HG03442 (cell line): ENCODE measurements around the gene NUDT22.
"Not testable (repeated sequence)": the region's sequence is repeated elsewhere in the genome, so short reads cannot be mapped to it uniquely, and the experiment has no call there.

Source experiments
- ATAC-seq: cut with Tn5 transposase; IDR thresholded peaks from one replicate; pipeline ENCODE4 v1.9.1; 2021; ENCODE audit warnings: mild to moderate bottlenecking, moderate library complexity; ENCODE audit not compliant: unreplicated experiment

Gene NUDT22

DNA sequence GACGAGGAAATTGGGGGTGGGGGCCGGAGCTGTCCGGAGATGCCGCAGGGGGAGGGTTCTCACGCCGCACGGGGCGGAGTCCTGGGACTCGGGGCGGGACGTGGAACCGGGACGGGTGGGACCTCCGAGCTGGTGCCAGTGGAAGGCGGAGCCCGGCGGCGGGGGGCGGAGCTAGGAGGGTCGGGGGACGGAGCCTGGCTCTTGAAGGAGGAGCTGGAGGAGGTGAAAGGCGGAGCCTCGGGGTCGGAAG, 15.1 kb downstream of the NUDT22 start:
- ATAC-seq = peak; percentile 63

DNA sequence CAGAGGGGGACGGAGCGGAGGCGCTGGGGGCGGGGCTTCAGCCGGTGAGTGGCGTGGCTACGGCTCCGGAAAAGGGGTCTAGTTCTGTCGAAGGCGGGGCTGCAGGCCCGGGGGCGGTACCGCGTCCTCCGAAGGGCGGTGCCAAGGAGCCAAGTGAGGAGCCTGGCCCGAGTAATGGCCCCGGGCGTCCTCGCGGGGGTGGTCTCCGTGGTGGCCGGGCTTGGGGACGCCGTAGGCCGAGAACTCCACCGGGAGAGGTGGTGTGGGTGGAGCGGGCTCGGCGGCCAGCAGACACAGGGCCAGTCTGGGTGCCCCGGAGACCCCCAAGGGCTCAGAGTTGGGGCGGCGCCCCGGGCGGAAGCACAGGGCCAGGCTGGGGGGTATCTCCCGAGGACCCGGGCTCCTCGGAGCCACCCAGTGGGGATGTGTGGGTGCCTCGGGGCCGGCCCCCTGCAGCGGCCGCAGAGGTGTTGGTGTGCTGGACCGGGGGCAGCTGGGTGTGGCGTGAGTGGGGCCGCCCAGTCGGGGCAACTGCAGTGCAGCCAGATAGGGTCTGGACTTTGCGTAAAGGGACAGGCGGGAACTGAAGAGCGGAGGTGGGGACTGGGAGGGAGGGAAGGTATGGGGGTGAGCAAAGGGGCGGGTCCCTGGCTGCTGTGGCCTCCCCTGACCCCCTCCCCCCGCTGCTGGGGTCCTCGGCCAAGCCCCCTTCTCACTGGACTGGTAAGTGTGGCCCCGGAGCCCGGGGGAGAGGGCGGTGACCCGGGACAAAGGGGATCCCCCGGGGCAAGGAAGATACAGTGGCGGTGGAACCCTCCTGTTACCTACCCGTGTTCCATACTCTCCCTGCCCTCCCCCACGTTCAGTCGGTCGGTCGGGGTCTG, 15.7 kb downstream of the NUDT22 start:
- no peak for ATAC-seq

DNA sequence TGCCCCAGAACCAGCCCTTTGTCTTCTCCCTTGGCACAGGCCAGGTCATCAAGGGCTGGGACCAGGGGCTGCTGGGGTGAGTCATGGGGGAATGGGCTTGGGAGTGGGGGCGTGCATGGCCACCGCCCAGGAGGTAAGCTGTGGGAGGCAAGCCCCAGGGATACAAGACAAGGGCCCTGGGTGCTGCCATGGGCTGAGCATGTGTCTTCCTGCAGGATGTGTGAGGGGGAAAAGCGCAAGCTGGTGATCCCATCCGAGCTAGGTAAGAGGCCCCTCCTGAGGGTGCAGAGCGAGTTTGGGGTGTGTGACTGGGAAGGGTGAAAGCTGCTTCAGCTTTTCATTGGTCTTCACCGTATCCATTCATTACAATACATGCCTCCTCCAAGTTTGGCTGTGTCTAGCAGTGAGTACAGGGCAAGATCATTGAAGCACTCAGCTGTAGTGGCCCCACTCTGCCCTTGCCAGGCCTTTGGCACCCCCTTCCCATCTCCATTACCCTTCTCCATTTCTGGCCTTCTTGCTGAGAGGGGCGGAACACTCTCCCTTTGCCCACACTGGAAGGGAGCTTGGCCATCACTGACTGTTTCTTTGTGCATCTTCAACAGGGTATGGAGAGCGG, 17.3 kb downstream of the NUDT22 start:
- no peak for ATAC-seq

DNA sequence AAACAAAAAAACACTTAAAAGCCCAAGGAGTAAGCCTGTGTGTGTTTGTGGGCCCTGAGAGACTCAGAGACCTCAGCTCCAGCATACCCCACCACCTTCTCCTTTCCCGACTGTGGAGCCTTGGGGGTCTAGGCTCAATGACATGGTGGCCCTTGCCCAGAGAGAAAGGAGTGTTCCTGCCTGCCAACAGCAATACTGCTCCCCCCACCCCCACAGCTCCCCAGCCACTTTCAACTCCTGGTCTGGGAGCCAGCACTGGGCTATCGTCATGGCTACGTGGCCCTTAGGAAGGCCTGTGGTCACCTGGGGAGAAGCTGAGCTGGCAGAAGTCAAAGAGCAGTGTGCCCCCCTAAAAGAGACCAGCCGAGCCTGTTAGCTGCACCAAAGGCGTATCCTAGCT, 18.0 kb downstream of the NUDT22 start:
- no peak for ATAC-seq

DNA sequence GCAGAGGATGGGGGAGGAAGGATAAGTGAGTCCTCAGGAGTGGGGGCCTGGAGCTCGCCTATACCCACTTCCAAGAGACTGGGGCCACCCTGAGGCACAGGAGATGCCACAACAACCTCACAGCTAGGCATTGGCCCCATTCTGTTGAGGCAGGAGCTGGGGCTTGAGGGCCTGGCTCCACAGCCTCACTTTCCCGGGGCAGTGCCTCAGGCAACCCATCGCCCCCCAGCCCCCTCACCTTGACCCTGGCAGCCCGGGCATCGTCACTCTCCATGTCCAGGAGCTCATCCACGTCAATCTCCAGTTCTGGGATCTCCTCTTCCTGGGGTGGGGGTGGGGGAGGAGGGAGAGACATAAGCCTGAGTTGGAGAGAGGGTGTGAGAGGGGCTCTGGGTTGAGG, 18.9 kb downstream of the NUDT22 start:
- no peak for ATAC-seq

DNA sequence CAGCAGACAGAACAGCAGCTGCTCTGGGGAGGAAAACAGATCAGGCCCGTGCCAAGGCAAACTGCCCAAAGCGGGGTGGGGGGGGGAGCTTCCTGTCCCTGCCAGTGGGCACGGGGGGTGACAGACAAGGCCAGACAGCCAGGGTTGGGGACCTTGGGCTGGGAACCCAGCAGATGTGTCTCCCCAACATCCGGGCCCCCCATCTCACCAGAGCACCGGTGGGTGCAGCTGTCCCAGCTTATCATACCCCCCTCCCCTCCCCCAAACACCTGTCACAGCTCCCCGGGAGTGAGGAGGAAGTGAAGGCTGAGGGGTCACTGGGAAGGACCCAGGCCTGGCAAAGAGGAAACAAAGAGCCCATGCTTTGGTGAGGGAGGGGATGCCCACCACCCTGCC, 19.3 kb downstream of the NUDT22 start:
- ATAC-seq = no peak

DNA sequence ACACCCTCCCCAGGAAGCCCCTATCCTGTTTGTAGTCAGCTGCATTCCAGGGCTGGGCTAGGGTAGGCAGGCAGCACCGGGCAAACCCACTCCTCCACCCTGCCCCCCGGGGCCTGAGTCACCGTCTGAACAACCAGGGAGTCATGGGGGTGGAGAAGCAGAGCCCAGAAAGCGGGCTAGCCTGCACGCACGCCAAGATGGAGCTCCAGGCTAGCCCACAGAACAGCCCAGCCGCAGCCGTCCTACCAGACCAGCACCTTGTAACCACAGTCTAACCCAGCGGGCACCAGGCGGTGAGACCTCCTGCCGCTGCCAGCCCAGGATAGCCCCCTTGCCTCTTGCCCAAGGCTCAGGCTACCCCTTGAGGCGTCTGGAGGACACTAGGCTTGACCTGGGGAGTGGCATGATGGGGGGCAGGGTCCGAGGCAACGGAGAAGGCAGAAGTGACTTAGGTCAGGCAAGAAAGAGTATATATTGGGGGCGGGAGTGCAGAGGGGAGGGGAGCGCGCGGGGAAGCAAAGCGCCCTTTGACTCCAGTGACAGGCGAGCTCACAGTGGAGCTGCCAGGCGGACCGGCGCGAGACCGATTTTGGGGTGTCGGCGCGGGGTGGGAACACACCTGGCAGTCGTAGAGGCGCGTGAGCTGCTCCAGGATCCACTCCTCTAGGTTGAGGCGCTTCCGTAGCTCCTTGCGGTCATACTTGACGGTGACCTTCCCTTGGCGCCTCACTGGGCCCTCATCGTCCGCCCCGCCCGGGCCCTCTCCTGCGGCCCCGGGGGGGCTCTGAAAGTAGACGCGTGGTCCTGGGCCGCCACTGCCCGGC, 19.9 kb downstream of the NUDT22 start:
- ATAC-seq = no peak

DNA sequence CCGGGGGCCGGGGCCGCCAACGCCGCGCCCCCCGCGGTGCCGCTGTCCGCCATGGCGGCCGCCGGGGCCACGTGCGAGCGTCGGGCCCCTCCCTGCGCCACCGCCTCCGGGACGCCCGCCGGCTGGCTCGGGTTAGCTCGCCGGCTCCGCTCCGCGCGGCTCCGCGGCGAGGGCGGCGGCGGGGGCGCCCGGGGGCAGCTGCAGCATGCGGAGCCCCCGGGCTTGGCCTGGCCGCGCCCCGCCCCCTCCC, 20.5 kb downstream of the NUDT22 start:
- not testable (repeated sequence) for ATAC-seq

DNA sequence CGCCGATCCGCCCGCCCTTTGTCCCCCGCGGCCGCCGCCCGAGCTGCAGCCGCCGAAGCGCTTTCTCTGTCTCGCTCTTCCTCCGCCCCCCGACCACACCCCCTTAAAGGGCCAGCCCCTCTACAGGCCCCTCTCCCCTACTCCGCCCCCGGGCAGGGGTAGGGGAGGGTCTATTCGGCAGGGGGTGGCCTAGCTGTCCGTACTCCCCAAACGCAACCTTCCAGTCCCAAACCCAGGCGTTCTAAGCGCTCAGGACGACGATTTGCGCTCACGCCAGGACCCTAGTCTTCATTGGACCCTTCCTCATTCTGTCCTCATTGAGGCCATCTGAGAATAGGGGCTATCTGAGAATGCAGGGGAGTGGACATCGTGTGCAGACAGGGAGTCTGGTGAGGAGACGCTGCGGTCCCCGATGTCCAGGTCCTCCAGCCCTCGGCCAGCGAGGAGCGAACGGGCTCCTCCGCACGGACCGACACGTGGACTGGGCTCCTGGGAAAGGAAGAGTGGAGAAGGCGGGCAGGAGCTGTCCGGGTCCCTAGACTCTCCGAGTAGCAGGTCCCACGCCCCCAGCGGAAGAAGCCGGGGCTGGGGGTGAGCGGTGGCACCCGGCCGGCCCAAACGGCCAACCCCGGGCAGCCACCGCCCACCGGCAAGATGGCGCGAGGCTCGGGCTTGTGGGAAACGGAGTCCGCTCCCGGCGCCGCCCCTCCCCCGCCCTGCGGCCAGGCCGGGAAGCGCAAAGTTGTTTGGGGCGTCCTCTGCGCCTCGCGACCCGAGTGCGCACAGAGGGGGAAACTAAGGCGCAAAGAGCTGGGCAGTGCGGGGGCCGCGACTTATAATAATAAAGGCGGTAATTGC, 21.0 kb downstream of the NUDT22 start, which contains the start of gene PPP1R14B:
TSS of gene PPP1R14B (minus strand) at position 73 of the 858 bp plus-strand sequence. CDS start 270 bp downstream, outside the sequence.
- no peak for ATAC-seq

DNA sequence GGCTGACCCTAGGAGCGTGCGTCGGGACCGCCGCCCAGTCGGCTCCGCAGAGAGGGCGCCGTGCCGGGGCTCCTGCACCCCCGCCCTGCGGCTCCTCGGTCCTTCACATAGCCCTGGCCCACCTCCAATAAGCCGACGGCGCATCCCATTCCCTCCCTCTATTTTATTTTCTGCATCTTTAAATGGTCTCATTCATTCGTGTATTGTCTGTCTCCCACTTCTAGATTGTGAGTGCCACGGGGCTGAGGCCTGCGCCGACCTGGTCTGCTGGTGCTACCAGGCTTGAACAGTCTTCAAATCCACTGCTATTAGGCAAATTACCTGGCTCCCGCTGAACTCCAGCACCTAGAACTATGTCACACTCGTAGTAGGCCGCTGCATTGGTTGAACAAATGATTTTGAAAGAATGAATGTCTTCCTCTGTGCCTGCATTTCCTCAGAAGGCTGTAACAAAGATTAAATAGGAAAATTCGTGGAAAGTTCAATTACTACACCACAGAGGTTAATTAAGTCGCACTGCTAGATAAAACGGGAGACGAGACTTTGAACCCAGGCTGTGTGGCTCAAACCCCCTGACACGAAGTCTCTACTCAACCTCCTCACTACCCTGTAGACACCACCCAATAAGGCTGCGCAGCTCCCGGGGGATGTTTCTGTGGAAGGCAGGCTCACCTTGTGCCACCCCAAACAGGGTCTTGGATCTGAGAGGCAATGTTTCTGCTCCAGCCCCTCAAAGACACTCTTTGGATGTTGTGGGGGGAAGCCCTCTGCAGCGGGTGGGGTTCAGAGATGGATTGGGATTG, 21.9 kb downstream of the NUDT22 start:
- no peak for ATAC-seq

DNA sequence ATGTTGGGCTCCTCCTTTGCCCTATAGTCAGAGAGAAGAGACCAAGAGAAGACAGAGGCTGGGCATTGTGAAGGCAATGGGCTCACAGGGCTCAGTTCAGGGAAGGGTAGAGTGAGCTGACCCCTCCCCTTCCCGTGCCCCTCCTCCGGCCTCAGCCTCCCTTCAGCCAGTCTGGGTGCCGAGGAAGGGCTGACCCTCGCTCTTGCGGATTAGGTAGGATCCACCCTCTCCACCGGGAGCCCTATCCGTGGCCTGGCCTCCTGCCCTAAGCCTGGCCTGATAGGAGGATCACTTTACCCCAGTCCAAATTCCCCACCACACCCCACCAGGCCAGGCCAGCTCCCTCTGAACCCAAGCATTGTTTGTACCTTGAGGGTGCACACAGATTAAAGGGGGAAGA, 22.5 kb downstream of the NUDT22 start:
- ATAC-seq = no peak

DNA sequence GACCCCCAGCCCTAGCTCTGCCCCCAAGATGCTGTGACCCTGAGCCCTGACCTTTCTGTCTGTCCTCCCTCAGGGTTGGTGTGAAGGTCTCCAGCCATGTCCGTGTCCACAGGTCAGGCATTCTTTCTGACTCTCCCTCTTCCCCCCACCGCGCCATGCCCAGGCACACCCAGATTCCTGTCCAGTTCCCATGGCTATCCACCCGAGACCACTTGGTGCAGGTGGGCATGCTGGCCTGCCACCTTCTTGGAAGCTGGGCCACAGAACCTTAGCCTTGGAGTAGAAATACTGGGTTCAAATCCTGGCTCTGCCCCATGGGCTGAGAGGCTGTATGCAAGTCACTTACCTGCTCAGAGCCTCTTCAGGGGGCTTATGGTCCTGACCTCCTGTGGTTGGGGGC, 23.0 kb downstream of the NUDT22 start:
- no peak for ATAC-seq

DNA sequence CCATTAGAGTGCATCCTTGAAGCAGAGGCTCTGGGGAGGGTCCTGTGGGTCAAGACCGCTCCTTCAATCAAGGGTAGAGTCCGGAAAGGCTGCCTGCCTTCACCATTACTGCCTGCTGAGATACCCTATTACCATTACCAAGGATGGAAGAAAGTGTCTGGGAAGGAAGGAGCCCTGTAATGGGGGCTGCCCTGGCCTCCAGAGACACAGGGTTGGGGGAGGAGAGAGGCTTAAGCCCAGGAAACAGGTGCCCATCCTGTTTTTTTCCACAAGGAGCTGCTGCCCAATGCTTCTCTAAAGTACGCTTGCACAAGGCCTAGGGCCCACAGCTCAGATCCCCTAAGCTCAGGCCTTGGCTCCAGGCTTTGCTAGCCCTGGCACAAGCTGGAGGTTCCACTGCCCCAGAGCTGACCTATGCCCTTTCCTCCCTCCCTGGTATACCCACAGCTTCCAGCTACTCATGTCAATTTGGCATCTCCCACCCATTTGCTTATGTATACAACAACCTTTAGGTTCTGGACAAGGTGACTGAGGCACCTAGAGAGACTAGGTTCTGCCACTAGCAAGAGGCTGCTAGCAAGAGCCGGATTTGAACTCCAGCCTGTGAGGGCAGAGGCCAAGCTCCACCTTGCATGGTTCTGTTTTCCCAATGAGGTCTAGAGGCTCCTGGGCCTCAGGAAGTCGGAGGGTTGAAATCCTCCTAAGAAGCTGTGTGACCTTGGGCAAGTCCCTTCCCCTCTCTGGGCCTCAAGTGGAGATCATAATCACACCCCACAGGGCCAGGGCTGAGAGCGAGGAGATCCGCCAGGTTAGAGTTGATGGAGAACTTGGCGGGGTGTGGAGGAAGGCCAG, 23.7 kb downstream of the NUDT22 start:
- no peak for ATAC-seq

DNA sequence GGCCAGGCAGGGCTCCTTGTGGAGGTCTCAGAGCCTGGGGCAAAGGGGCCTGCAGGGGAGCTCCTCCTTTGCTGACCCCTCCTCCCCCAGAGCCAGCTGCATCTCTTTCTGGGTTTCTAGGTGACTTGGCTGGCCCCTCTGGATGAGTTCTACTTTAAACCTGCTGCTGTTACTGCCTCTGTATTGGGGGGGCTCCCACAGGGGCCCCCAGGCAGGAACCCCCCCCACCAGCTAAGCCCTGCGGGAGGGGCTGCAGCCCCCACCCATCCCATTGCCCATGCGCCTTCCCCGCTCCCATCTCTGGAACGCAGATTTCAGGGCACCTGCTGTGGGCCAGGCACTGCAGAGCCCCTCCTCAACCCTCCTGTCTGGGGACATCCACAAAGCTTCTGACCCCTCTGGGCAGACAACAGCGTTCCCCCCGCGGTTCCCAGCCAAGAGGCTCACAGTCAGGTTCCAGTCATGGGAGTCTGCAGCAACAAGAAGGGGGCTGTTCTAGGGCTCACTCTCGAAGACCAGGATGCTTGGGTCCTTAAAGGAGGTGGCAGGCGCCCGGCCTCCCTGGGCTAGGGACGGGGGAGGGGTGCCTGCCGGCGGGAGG, 24.4 kb downstream of the NUDT22 start:
- ATAC-seq = no peak

DNA sequence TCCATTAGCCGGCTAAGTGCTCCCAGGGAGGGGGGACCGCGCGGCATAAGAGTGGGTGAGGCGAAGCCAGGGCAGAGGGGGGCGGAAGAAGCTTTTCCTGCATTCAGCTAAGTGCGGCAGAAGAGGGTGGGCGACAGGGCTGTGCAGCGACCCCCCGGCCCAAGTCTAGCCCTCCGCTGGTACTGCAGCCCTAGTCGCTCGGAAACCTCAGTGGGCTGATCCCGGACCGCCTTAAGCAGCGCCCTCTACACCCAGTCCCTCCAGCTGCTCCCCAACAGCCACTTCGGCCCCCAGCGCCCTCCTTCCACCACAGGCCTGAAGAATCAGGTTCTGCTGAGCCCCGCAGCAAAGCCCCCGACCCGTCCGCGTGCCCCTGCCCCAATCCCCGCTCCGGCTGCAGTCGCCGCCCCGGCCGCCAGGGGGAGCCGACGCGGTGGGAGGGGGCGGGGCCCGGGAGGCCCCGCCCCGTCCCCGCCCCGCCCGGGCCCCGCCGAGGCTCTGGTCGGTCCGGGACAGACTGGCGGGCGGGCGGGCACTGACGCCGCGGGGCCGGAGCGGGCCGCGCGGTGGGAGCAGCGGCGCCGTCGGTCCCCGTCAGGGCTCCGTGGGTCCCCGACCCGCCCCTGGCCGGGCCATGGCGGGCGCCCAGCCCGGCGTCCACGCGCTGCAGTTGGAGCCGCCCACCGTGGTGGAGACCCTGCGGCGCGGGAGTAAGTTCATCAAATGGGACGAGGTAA, 25.1 kb downstream of the NUDT22 start, which contains the start of gene PLCB3:
TSS of gene PLCB3 (plus strand) at position 515 of the 737 bp plus-strand sequence. CDS start at position 635, 120 bp downstream.
- ATAC-seq = peak; percentile 48

DNA sequence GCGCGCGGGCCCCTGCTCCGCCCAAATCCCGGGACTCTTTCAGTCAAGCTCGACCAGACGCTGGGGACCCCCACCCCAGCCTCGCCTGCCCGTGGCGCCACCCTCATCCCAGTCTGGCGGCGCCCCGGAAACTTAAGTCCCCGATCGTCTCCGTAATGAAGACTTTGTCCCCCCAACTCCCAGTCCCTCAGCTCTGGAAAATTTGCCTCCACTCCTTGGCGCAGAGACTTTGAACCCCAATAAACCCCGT, 25.6 kb downstream of the NUDT22 start:
- ATAC-seq = no peak

DNA sequence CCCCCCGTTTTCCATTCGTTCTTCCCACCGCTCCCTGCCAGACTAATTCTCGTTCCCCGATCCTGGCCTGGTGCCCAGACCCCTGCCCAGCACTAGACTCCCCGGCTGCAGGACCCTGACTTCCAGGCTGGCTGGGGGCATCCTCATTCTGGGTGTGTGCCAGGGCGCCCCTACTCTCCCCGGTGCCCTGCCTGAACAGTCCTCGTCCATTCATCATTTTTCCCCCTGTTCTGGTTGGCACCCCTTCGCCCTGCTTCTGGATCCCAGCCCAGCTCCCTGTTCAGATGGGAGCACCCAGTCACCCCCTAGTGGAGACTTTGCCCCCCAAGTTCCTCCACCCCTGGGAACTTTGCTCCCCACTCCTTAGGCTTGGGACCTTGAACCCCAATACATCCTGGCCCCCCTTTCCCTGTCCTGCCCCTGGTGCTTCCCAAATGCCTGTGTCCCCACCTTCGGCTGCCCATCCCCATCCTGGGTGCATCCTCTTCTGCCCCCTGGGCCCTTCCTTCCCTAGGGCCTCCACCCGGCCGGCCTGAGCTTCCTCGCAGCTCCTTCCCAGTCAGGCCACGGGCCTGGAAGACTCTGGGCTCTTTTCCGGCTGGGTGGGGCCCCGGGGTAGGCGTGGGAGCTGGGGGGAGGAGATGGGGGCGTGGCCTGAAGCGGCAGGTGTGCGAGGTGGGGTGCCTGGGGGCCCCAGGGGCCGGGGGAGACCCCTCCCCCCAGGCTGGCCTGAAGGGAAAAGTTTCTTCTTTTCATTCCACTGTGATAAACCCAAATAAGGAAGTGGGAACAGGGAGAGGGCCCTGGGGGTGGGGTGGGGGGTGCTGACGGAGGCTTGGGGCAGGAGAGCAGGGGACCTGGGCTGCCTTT, 26.2 kb downstream of the NUDT22 start:
- ATAC-seq = no peak

DNA sequence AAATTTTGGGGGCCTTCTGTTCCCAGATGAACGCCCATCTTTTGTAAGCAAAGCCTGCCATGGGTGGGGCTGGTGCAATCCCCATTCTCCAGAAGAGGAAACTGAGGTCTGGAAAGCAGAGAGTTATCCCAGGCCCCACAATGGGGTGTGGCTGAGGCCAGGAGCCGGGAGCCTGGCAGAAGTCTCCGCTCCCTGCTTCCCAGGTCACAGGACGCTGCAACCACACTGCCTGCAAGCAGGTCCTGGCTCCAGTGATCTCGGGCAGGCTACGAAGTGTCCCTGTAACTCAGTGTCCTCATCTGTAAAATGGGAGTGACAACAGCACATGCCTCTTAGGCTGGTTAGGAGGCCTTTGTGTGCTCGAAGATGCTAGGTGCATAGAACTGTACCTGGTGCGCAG, 27.0 kb downstream of the NUDT22 start:
- ATAC-seq = no peak
